ENCODE results near the gene ZNF165. TPM values are rescaled to one million over a fixed set of nuclear protein-coding genes. Genes with fewer than 3 reads are reported as not detected.
"Not testable (repeated sequence)": the region's sequence is repeated elsewhere in the genome, so short reads cannot be mapped to it uniquely, and the experiment has no call there.

The ZNF165 gene
- 1 to 10 TPM in 1 of 10 donors, under 1 TPM in 9; 0.29 to 1.1 (median 0.45) TPM for polyA plus RNA-seq (ENCODE audit: insufficient read length in 10 of 10)
- long read RNA-seq, donor 1: 0 reads
- long read RNA-seq, donor 2: 0 reads
- long read RNA-seq, donor 3: 0 reads
- long read RNA-seq, donor 4: 0 reads
- long read RNA-seq, donor 5: 0 reads
- long read RNA-seq, donor 6: 0 reads
- long read RNA-seq, donor 7: 0 reads
- long read RNA-seq, donor 8: 0 reads
- long read RNA-seq, donor 9: 0 reads

GRCh38 chr6:28080381-28080630 lies at the start of gene ZNF165:
TSS of gene ZNF165 (plus strand) at chr6:28080568. CDS start at chr6:28085481, 4,913 bp downstream.
- DNase-seq: peak in 1 of 3 donors; percentile 8

- DNase-seq: no peak
These were observed 26.8 kb upstream of the ZNF165 start for GRCh38 chr6:28053584-28053983.

- no peak for DNase-seq
These were observed 20.0 kb upstream of the ZNF165 start for GRCh38 chr6:28060405-28060804.

GRCh38 chr6:28064272-28064671 lies 16.1 kb upstream of the ZNF165 start:
- no peak for DNase-seq

GRCh38 chr6:28068067-28068466 lies 12.3 kb upstream of the ZNF165 start:
- DNase-seq: no peak

GRCh38 chr6:28070968-28071367 lies 9.4 kb upstream of the ZNF165 start:
- not testable (repeated sequence) for DNase-seq

GRCh38 chr6:28078050-28078449 lies 2.3 kb upstream of the ZNF165 start:
- no peak for DNase-seq

- DNase-seq: no peak
These were observed 1.5 kb upstream of the ZNF165 start for GRCh38 chr6:28078836-28079235.

- DNase-seq: peak; percentile 96 to 99 (median 98)
These were observed 490 bp downstream of the ZNF165 start for GRCh38 chr6:28080631-28081485.

- no peak for DNase-seq
These were observed 1.1 kb downstream of the ZNF165 start for GRCh38 chr6:28081486-28081751.

GRCh38 chr6:28082939-28083338 lies 2.6 kb downstream of the ZNF165 start:
- no peak for DNase-seq

- DNase-seq: no peak
These were observed 8.7 kb downstream of the ZNF165 start for GRCh38 chr6:28089054-28089453.

- peak in 2 of 3 donors; percentile 26 to 27 for DNase-seq
These were observed 10.7 kb downstream of the ZNF165 start for GRCh38 chr6:28090917-28091586.

GRCh38 chr6:28102222-28102621 lies 21.9 kb downstream of the ZNF165 start:
- not testable (repeated sequence) for DNase-seq

GRCh38 chr6:28102699-28103098 lies 22.3 kb downstream of the ZNF165 start:
- DNase-seq: not testable (repeated sequence)

GRCh38 chr6:28104392-28105244 lies 24.2 kb downstream of the ZNF165 start:
- DNase-seq: peak; percentile 59 to 89 (median 84)

- no peak for DNase-seq
These were observed 24.9 kb downstream of the ZNF165 start for GRCh38 chr6:28105245-28105639.

GRCh38 chr6:28107506-28107905 lies 27.1 kb downstream of the ZNF165 start:
- DNase-seq: no peak

GRCh38 chr6:28111964-28112363 lies 31.6 kb downstream of the ZNF165 start:
- DNase-seq: no peak

GRCh38 chr6:28115799-28116198 lies 35.4 kb downstream of the ZNF165 start:
- no peak for DNase-seq

GRCh38 chr6:28117386-28118050 lies 37.1 kb downstream of the ZNF165 start:
- no peak for DNase-seq

GRCh38 chr6:28118217-28118616 lies 37.8 kb downstream of the ZNF165 start:
- no peak for DNase-seq

Data from muscle of back (tissue), 13 donors.